Adrenal gland (tissue), 12 donors: ENCODE measurements around the gene IMMT. TPM values are rescaled to one million over a fixed set of nuclear protein-coding genes. Genes with fewer than 3 reads are reported as not detected.
A peak's percentile ranks its signal among the peaks of the same experiment; 100 is the strongest.

Experiments used
- DNase-seq, 7 donors: peaks; one replicate each; pipeline ENCODE4 v3.0.0-alpha.2; 2019 to 2020
- H3K27ac ChIP-seq, 5 donors: fragments of 200-600 bp; sonication (generic) in 4 of 5; 1 replicate in 3 of 5; 2 replicates in 2 of 5; pipeline versions ENCODE4 v1.5.1 to v1.8.0; 2016 to 2020; ENCODE audit warnings: mild to moderate bottlenecking in 1 of 5
- H3K27me3 ChIP-seq: fragments of 200-600 bp; 2 replicates; pipeline ENCODE4 v1.8.0; 2021
- H3K36me3 ChIP-seq, 2 donors: fragments of 200-600 bp; replicated peaks in 1 of 2; 1 replicate in 1 of 2; 2 replicates in 1 of 2; pipeline versions ENCODE4 v1.5.1 to v1.8.0; 2018 to 2022
- H3K4me1 ChIP-seq, 2 donors: fragments of 200-600 bp; replicated peaks in 1 of 2; 1 replicate in 1 of 2; 2 replicates in 1 of 2; pipeline versions ENCODE4 v1.5.1 to v1.8.0; 2018 to 2021
- H3K4me3 ChIP-seq, 4 donors: fragments of 200-600 bp; sonication (generic) in 3 of 4; one replicate each; pipeline ENCODE4 v1.5.1; 2016 to 2018
- H3K9me3 ChIP-seq, 3 donors: fragments of 200-600 bp; sonication (generic) in 1 of 3; replicated peaks in 1 of 3; 1 replicate in 2 of 3; 2 replicates in 1 of 3; pipeline versions ENCODE4 v1.5.1 to v1.8.0; 2016 to 2021
- CTCF ChIP-seq, 6 experiments: fragments of 450-650 bp in 4 of 6; fragments of 200-600 bp in 2 of 6; sonication (generic) in 1 of 6; IDR thresholded peaks; 1 replicate in 5 of 6; 2 replicates in 1 of 6; pipeline versions ENCODE4 v1.5.1 to v1.8.0; 2016 to 2021; ENCODE audit warnings: antibody characterized with exemption in 6 of 6, mild to moderate bottlenecking in 2 of 6, moderate library complexity in 1 of 6
- POLR2A ChIP-seq, 2 donors: fragments of 450-650 bp; IDR thresholded peaks; one replicate each; pipeline ENCODE4 v1.6.1; 2017; ENCODE audit warnings: antibody characterized with exemption in 2 of 2, mild to moderate bottlenecking in 2 of 2, moderate library complexity in 1 of 2
- WGBS, 4 donors: extraction: QIAGEN DNeasy Blood & Tissue Kit in 2 of 4; methylation state at CpG; one replicate each; pipeline versions ENCODE4 v1.1.5 to v1.1.7; 2013 to 2017; 5-methylcytosine and 5-hydroxymethylcytosine counted together
- intact Hi-C, 2 donors: fragments of 100-400 bp; cut with DNase I; formaldehyde crosslinking; loops; one replicate each; pipeline versions ENCODE4 v1.14.1 to v1.15.0; 2022 to 2023
- polyA plus RNA-seq, 3 donors: library from polyadenylated mRNA; stranded (reverse); fragments of 200-250 nt in 2 of 3; fragments of 350-450 nt in 1 of 3; fragmentation: Illumina TruSeq in 1 of 3; extraction: RNeasy Lipid Tissue Mini Kit (QIAGEN cat#74804) in 1 of 3; gene quantifications; one replicate each; pipeline ENCODE4 v1.2.3, GENCODE V29; 2013 to 2014
- total RNA-seq, 9 donors: library from RNA; depleted of rRNA in 4 of 9; stranded (reverse); fragments of >200 nt in 4 of 9; fragments of 120-200 nt in 1 of 9; fragmentation: NEBNext Ultra II Directional in 1 of 9; extraction: Animal tissue kit (Norgen Biotek cat#: 25700) in 1 of 9; gene quantifications; one replicate each; pipeline versions ENCODE4 v1.1.0 to v1.2.4, GENCODE V29; 2013 to 2023
- donor health status: healthy with polysubstance abuse.
- donor health status: Bipolar disorder and iron deficiency.
- donor health status: DM: yes; HTN: yes; CAD: no.
- donor health status: DM: no; HTN: no; CAD: no.
- donor health status: DM: no; HTN: no; CAD: no.
- donor health status: DM: yes; HTN: yes; CAD: no.

Gene IMMT
- total and polyA plus RNA-seq, 12 donors, result 32.2 to 196 (median 130) TPM

GRCh38 chr2:86216575-86217555 is 21.6 kb upstream of the IMMT start:
- Histone ChIP-seq H3K9me3 (no peaks in the 10 kb centered on the region), H3K36me3 (peaks cover 0 to 11% of the 10 kb centered on the region in 2 donors), H3K27me3 (no peaks in the 10 kb centered on the region), H3K4me1 (no peaks in the 10 kb centered on the region), H3K4me3 (peak overlapping the region in 1 of 4 donors; percentile 18), H3K27ac (no peak overlapping the region)
- intact Hi-C loops, result no loop called here
- WGBS, 4 donors, result 63 to 67% (median 64%) methylated on average over 13 of the region's 13 CpGs
- no peak for TF ChIP-seq CTCF (IDR thresholded peaks at IDR 0.05)
- TF ChIP-seq POLR2A (IDR thresholded peaks at IDR 0.05), result no peak
- DNase-seq, result no peak

- Histone ChIP-seq H3K4me3 (no peak overlapping the region), H3K4me1 (no peaks in the 10 kb centered on the region), H3K27ac (no peak overlapping the region), H3K27me3 (no peaks in the 10 kb centered on the region), H3K36me3 (peaks cover 0 to 32% of the 10 kb centered on the region in 2 donors), H3K9me3 (no peaks in the 10 kb centered on the region)
- intact Hi-C loops, result no loop called here
- no peak for DNase-seq
- 89 to 96% (median 95%) methylated on average over 2 of the region's 2 CpGs for WGBS, 4 donors
- TF ChIP-seq POLR2A (IDR thresholded peaks at IDR 0.05) (no peak), CTCF (IDR thresholded peaks at IDR 0.05) (no peak)
Observed at GRCh38 chr2:86214503-86214832, 19.2 kb upstream of the IMMT start.

GRCh38 chr2:86213699-86214502 is 18.6 kb upstream of the IMMT start:
- intact Hi-C loops, result no loop called here
- 54 to 57% (median 55%) methylated on average over 4 of the region's 4 CpGs for WGBS, 4 donors
- TF ChIP-seq CTCF (IDR thresholded peaks at IDR 0.05) (no peak), POLR2A (IDR thresholded peaks at IDR 0.05) (no peak)
- Histone ChIP-seq H3K4me1 (no peaks in the 10 kb centered on the region), H3K36me3 (peaks cover 0 to 38% of the 10 kb centered on the region in 2 donors), H3K27ac (no peak overlapping the region), H3K27me3 (no peaks in the 10 kb centered on the region), H3K9me3 (no peaks in the 10 kb centered on the region), H3K4me3 (no peak overlapping the region)
- DNase-seq, result no peak

GRCh38 chr2:86213056-86213455 is 17.8 kb upstream of the IMMT start:
- H3K36me3 ChIP-seq, result peaks cover 0 to 46% of the 10 kb centered on the region in 2 donors
- no peak for TF ChIP-seq CTCF (IDR thresholded peaks at IDR 0.05)
- no peak for TF ChIP-seq POLR2A (IDR thresholded peaks at IDR 0.05)
- no peak overlapping the region for H3K27ac ChIP-seq
- WGBS, 4 donors, result 55 to 76% (median 70%) methylated on average over 1 of the region's 1 CpG
- H3K9me3 ChIP-seq, result no peaks in the 10 kb centered on the region
- DNase-seq, result no peak
- intact Hi-C loops, result no loop called here
- H3K27me3 ChIP-seq, result no peaks in the 10 kb centered on the region
- H3K4me1 ChIP-seq, result no peaks in the 10 kb centered on the region
- H3K4me3 ChIP-seq, result no peak overlapping the region
